K562 (cell line): ENCODE measurements around the gene TSG101. TPM values are rescaled to one million over a fixed set of nuclear protein-coding genes. Genes with fewer than 3 reads are reported as not detected.

Source experiments
- ZNF212 ChIP-seq: fragments of 450-650 bp; formaldehyde crosslinking; IDR thresholded peaks from 2 replicates; pipeline ENCODE4 v1.4.0; 2020; ENCODE audit warnings: mild to moderate bottlenecking
- polyA plus RNA-seq, 8 experiments: library from polyadenylated mRNA; depleted of rRNA in 4 of 8; stranded (reverse) in 5 of 8; unstranded in 3 of 8; fragments of >200 nt; fragmentation: Nextera tagmentation in 2 of 8; fragmentation: Illumina TruSeq in 1 of 8; extraction: Ambion mirVana in 2 of 8; extraction: Trizol in 1 of 8; gene quantifications; 2 replicates each; pipeline versions ENCODE4 v1.2.1 to v1.2.3, GENCODE V29; 2011 to 2014; ENCODE audit warnings: inconsistent platforms in 1 of 8, missing spikeins in 1 of 8
- total RNA-seq, 7 experiments: library from RNA; depleted of rRNA in 6 of 7; stranded (reverse); fragments of >200 nt in 6 of 7; fragmentation: Illumina TruSeq in 2 of 7; extraction: Trizol in 2 of 7; gene quantifications; 2 replicates each; pipeline versions ENCODE4 v1.2.1 to v1.2.3, GENCODE V29; 2011 to 2021; ENCODE audit warnings: low replicate concordance in 1 of 7
- TF ChIP-seq, protein P1 (sequence below): fragments of 450-650 bp; IDR thresholded peaks from 2 replicates; pipeline ENCODE4 v1.6.1; 2016; ENCODE audit warnings: mild to moderate bottlenecking, moderate library complexity
- TF ChIP-seq, protein P2 (sequence below): sonication (generic); formaldehyde crosslinking; IDR thresholded peaks from 2 replicates; pipeline ENCODE4 v1.8.0; 2022; ENCODE audit warnings: mild to moderate bottlenecking, missing genetic modification reagents

TSG101 gene
- total and polyA plus RNA-seq, 9 of the 15 experiments (the other 6 are each of a cell fraction or from before 2014, with no cell fraction given): 24.6 to 141 (median 60.0) TPM

DNA sequence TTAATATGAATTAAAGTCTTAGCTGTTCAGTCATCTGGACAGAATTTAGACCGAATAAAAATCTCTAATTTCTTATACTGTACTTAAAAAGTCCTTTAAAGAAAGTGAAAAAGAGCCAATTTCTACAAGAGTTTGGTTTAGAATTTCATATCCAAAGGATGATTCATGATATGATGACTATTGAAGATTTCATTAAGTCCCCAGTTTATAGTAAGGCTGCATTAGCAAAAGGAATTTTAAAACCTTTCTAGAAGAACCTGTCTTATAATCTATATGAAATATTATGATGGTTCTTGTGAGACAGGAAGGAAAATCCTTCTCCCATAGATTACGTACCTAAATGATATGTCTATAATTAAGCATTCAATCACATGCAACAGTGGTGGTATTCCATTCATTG, 34.8 kb downstream of the TSG101 start (continued):
- TF ChIP-seq, protein P1, sequence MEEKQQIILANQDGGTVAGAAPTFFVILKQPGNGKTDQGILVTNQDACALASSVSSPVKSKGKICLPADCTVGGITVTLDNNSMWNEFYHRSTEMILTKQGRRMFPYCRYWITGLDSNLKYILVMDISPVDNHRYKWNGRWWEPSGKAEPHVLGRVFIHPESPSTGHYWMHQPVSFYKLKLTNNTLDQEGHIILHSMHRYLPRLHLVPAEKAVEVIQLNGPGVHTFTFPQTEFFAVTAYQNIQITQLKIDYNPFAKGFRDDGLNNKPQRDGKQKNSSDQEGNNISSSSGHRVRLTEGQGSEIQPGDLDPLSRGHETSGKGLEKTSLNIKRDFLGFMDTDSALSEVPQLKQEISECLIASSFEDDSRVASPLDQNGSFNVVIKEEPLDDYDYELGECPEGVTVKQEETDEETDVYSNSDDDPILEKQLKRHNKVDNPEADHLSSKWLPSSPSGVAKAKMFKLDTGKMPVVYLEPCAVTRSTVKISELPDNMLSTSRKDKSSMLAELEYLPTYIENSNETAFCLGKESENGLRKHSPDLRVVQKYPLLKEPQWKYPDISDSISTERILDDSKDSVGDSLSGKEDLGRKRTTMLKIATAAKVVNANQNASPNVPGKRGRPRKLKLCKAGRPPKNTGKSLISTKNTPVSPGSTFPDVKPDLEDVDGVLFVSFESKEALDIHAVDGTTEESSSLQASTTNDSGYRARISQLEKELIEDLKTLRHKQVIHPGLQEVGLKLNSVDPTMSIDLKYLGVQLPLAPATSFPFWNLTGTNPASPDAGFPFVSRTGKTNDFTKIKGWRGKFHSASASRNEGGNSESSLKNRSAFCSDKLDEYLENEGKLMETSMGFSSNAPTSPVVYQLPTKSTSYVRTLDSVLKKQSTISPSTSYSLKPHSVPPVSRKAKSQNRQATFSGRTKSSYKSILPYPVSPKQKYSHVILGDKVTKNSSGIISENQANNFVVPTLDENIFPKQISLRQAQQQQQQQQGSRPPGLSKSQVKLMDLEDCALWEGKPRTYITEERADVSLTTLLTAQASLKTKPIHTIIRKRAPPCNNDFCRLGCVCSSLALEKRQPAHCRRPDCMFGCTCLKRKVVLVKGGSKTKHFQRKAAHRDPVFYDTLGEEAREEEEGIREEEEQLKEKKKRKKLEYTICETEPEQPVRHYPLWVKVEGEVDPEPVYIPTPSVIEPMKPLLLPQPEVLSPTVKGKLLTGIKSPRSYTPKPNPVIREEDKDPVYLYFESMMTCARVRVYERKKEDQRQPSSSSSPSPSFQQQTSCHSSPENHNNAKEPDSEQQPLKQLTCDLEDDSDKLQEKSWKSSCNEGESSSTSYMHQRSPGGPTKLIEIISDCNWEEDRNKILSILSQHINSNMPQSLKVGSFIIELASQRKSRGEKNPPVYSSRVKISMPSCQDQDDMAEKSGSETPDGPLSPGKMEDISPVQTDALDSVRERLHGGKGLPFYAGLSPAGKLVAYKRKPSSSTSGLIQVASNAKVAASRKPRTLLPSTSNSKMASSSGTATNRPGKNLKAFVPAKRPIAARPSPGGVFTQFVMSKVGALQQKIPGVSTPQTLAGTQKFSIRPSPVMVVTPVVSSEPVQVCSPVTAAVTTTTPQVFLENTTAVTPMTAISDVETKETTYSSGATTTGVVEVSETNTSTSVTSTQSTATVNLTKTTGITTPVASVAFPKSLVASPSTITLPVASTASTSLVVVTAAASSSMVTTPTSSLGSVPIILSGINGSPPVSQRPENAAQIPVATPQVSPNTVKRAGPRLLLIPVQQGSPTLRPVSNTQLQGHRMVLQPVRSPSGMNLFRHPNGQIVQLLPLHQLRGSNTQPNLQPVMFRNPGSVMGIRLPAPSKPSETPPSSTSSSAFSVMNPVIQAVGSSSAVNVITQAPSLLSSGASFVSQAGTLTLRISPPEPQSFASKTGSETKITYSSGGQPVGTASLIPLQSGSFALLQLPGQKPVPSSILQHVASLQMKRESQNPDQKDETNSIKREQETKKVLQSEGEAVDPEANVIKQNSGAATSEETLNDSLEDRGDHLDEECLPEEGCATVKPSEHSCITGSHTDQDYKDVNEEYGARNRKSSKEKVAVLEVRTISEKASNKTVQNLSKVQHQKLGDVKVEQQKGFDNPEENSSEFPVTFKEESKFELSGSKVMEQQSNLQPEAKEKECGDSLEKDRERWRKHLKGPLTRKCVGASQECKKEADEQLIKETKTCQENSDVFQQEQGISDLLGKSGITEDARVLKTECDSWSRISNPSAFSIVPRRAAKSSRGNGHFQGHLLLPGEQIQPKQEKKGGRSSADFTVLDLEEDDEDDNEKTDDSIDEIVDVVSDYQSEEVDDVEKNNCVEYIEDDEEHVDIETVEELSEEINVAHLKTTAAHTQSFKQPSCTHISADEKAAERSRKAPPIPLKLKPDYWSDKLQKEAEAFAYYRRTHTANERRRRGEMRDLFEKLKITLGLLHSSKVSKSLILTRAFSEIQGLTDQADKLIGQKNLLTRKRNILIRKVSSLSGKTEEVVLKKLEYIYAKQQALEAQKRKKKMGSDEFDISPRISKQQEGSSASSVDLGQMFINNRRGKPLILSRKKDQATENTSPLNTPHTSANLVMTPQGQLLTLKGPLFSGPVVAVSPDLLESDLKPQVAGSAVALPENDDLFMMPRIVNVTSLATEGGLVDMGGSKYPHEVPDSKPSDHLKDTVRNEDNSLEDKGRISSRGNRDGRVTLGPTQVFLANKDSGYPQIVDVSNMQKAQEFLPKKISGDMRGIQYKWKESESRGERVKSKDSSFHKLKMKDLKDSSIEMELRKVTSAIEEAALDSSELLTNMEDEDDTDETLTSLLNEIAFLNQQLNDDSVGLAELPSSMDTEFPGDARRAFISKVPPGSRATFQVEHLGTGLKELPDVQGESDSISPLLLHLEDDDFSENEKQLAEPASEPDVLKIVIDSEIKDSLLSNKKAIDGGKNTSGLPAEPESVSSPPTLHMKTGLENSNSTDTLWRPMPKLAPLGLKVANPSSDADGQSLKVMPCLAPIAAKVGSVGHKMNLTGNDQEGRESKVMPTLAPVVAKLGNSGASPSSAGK: no peak
- TF ChIP-seq ZNF212 (CRISPR knock-in tag): no peak
- TF ChIP-seq, protein P2, sequence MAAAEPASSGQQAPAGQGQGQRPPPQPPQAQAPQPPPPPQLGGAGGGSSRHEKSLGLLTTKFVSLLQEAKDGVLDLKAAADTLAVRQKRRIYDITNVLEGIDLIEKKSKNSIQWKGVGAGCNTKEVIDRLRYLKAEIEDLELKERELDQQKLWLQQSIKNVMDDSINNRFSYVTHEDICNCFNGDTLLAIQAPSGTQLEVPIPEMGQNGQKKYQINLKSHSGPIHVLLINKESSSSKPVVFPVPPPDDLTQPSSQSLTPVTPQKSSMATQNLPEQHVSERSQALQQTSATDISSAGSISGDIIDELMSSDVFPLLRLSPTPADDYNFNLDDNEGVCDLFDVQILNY: no peak
